ENCODE measurements around the gene B3GALT6.

DNA sequence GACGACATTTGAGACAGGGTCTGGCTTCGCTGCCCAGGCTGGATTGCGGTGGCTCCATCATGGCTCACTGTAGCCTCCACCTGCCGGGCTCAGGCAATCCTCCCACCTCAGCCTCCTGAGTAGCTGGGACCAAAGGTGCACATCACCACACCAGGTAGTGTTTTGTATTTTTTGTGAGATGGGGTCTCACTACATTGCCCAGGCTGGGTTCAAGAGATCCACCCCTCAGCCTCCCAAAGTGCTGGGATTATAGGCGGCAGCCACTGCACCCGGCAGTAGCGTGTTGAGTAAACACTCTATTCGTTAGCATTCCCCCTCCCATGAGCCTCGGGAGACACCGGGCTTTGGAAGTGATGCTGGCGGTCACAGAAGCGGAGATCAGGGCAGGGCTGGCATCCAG, 21.3 kb downstream of the B3GALT6 start:
- no peak for TF ChIP-seq CTCF (IDR thresholded peaks at IDR 0.05)
- no peak for TF ChIP-seq ZFX (IDR thresholded peaks at IDR 0.05; ENCODE audit: borderline replicate concordance)

Data from 22Rv1 (cell line).